Tibial nerve (tissue), 4 donors: ENCODE measurements around the gene ATP11A. TPM values are rescaled to one million over a fixed set of nuclear protein-coding genes. Genes with fewer than 3 reads are reported as not detected.
"Not testable (repeated sequence)": the region's sequence is repeated elsewhere in the genome, so short reads cannot be mapped to it uniquely, and the experiment has no call there.

Source experiments
- DNase-seq, 2 donors: peaks; one replicate each; pipeline ENCODE4 v3.0.0-alpha.2; 2019; ENCODE audit warnings: low spot score in 2 of 2
- H3K27ac ChIP-seq, 4 donors: fragments of 200-600 bp; sonication (generic) in 3 of 4; one replicate each; pipeline ENCODE4 v1.5.1; 2017 to 2019; ENCODE audit warnings: mild to moderate bottlenecking in 1 of 4
- H3K27me3 ChIP-seq, 2 donors: fragments of 200-600 bp; sonication (generic) in 1 of 2; one replicate each; pipeline versions ENCODE4 v1.5.1 to v1.6.0; 2017 to 2019
- H3K36me3 ChIP-seq, 3 donors: fragments of 200-600 bp; sonication (generic); one replicate each; pipeline ENCODE4 v1.5.1; 2018 to 2019
- H3K4me1 ChIP-seq, 4 donors: fragments of 200-600 bp; sonication (generic) in 3 of 4; one replicate each; pipeline ENCODE4 v1.5.1; 2017 to 2019
- H3K4me3 ChIP-seq, 4 donors: fragments of 200-600 bp; sonication (generic) in 3 of 4; one replicate each; pipeline ENCODE4 v1.5.1; 2017 to 2019; ENCODE audit warnings: mild to moderate bottlenecking in 1 of 4, moderate library complexity in 1 of 4
- H3K9me3 ChIP-seq, 4 donors: fragments of 200-600 bp; sonication (generic) in 3 of 4; one replicate each; pipeline ENCODE4 v1.5.1; 2017 to 2019
- EP300 ChIP-seq, 2 donors: sonication (generic); formaldehyde crosslinking; IDR thresholded peaks; one replicate each; pipeline ENCODE4 v1.6.1; 2017; ENCODE audit warnings: antibody characterized with exemption in 2 of 2, mild to moderate bottlenecking in 1 of 2
- POLR2A ChIP-seq, 2 donors: fragments of 450-650 bp; IDR thresholded peaks; one replicate each; pipeline ENCODE4 v1.6.1; 2017; ENCODE audit warnings: antibody characterized with exemption in 2 of 2, mild to moderate bottlenecking in 2 of 2, moderate library complexity in 2 of 2
- WGBS, 2 donors: methylation state at CpG; one replicate each; pipeline ENCODE4 v1.1.5; 2018; 5-methylcytosine and 5-hydroxymethylcytosine counted together
- total RNA-seq, 4 donors: library from RNA; depleted of rRNA; stranded (reverse); fragments of >200 nt; gene quantifications; one replicate each; pipeline ENCODE4 v1.1.0, GENCODE V29; 2016
- TF ChIP-seq, protein P1 (sequence below), 5 experiments: fragments of 200-600 bp in 3 of 5; fragments of 450-650 bp in 2 of 5; sonication (generic) in 3 of 5; IDR thresholded peaks; one replicate each; pipeline ENCODE4 v1.5.1; 2016 to 2019; ENCODE audit warnings: antibody characterized with exemption in 5 of 5, mild to moderate bottlenecking in 3 of 5, moderate library complexity in 2 of 5

The ATP11A gene
- total RNA-seq, 4 donors from 2014 or later = 24.7 to 61.5 (median 35.0) TPM

DNA sequence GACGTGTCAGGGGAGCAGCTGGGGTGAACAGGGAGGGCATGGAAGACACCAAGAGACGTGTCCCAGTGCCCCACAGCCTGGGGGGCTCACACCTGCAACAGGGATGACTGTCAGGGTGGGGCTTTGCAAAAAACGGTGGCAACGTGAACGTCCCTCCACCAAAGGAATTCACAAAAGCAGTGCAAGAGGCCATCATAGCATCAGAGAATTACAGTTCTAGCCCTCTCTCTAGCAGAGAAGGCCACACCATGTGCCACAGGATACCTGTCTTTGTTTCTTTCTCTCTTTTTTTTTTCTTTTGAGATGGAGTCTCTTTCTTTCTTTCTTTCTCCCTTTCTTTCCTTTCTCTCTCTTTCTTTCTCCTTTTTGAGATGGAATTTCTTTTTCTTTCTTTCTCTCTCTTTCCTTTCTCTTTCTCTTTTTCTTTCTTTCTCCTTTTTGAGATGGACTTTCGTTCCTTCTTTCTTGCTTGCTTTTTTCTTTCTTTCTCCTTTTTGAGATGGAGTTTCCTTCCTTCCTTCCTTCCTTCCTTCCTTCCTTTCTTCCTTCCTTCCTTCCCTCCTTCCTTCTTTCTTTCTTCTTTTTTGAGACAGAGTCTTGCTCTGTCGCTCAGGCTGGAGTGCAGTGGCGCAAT lies 17.1 kb upstream of the ATP11A start:
- H3K9me3 ChIP-seq = no peaks in the 10 kb centered on the region
- H3K27me3 ChIP-seq = peaks cover 0 to 11% of the 10 kb centered on the region in 2 donors
- WGBS, 2 donors = 75% methylated on average over 8 of the region's 8 CpGs
- DNase-seq = no peak
- H3K4me3 ChIP-seq = no peak overlapping the region
- no peaks in the 10 kb centered on the region for H3K36me3 ChIP-seq
- no peak overlapping the region for H3K27ac ChIP-seq
- no peaks in the 10 kb centered on the region for H3K4me1 ChIP-seq
- TF ChIP-seq POLR2A (IDR thresholded peaks at IDR 0.05) (no peak), EP300 (IDR thresholded peaks at IDR 0.05) (no peak)
- TF ChIP-seq, protein P1, sequence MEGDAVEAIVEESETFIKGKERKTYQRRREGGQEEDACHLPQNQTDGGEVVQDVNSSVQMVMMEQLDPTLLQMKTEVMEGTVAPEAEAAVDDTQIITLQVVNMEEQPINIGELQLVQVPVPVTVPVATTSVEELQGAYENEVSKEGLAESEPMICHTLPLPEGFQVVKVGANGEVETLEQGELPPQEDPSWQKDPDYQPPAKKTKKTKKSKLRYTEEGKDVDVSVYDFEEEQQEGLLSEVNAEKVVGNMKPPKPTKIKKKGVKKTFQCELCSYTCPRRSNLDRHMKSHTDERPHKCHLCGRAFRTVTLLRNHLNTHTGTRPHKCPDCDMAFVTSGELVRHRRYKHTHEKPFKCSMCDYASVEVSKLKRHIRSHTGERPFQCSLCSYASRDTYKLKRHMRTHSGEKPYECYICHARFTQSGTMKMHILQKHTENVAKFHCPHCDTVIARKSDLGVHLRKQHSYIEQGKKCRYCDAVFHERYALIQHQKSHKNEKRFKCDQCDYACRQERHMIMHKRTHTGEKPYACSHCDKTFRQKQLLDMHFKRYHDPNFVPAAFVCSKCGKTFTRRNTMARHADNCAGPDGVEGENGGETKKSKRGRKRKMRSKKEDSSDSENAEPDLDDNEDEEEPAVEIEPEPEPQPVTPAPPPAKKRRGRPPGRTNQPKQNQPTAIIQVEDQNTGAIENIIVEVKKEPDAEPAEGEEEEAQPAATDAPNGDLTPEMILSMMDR (IDR thresholded peaks at IDR 0.05) = no peak

DNA sequence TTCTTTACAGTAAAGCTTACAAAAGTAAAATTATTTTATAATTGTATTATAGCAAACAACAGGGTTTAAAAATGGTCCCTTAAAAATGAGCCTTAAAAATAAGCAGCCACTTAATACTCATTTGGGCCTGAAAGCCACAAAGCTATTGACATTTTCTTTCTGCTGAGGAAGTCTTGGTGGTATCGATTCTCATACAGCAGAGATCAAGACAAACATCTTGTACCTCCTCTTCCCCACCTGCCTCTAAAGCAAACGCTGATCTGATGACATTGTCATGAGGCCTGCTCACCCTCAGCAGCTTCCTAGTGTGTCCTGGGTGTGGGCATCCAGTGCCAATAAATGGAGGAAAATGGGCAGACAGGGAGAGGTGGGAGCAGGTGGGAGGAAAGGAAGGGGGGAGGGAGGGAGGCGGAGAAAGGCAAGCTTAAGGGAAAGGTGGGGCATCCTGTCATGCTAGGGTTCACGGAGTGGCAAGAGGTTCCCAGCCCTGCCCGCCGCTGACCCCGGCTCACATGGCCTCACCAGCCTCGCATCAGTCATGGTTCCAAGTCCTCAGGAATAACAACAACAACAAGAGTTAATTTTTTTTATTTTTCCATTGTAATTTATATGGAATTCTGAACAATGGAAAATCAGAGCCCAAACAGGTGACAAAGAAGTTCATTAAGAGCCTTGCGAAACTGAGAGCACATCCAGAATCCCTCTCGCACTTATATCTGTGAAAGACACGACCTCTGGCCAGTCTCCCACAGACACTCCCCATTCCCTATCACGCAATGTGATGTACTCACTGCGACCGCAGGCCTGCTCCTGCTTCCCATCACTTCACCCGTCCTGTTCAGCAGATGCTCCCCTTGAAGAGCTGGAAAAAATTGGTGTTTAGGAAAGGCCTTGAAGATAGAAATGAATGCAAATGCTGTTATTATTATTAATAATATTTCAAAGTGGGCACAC lies 15.1 kb upstream of the ATP11A start:
- no peak overlapping the region for H3K27ac ChIP-seq
- no peaks in the 10 kb centered on the region for H3K9me3 ChIP-seq
- DNase-seq = no peak
- H3K4me3 ChIP-seq = no peak overlapping the region
- H3K27me3 ChIP-seq = peaks cover 0 to 11% of the 10 kb centered on the region in 2 donors
- no peaks in the 10 kb centered on the region for H3K4me1 ChIP-seq
- 83% methylated on average over 15 of the region's 15 CpGs for WGBS, 2 donors
- no peak for TF ChIP-seq EP300 (IDR thresholded peaks at IDR 0.05)
- TF ChIP-seq POLR2A (IDR thresholded peaks at IDR 0.05) = no peak
- TF ChIP-seq, protein P1 (IDR thresholded peaks at IDR 0.05) = no peak
- H3K36me3 ChIP-seq = no peaks in the 10 kb centered on the region

DNA sequence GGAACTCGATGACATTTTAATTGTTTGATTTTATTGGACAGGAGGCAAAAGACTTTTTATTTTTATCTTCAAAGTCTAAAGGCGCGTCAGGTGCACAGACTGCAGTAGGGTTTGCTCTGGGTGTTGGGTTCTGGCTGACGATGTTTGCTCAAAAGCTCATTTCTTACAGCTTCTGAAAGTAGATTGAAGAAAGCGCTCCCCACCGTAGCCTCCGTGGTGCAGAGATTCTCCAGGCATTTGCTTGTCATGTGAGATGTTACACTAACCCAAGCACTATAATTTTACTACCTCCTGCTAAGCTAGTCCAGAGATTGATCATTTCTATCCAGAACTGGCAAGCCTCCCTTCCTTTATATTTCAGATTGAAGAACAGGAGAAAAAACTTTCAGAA lies 14.5 kb upstream of the ATP11A start:
- Histone ChIP-seq H3K36me3 (no peaks in the 10 kb centered on the region), H3K4me3 (no peak overlapping the region), H3K4me1 (no peaks in the 10 kb centered on the region), H3K27ac (no peak overlapping the region), H3K27me3 (peaks cover 0 to 11% of the 10 kb centered on the region in 2 donors), H3K9me3 (no peaks in the 10 kb centered on the region)
- WGBS, 2 donors = 81% methylated on average over 7 of the region's 7 CpGs
- no peak for TF ChIP-seq POLR2A (IDR thresholded peaks at IDR 0.05)
- no peak for TF ChIP-seq EP300 (IDR thresholded peaks at IDR 0.05)
- TF ChIP-seq, protein P1 (IDR thresholded peaks at IDR 0.05) = no peak
- no peak for DNase-seq

DNA sequence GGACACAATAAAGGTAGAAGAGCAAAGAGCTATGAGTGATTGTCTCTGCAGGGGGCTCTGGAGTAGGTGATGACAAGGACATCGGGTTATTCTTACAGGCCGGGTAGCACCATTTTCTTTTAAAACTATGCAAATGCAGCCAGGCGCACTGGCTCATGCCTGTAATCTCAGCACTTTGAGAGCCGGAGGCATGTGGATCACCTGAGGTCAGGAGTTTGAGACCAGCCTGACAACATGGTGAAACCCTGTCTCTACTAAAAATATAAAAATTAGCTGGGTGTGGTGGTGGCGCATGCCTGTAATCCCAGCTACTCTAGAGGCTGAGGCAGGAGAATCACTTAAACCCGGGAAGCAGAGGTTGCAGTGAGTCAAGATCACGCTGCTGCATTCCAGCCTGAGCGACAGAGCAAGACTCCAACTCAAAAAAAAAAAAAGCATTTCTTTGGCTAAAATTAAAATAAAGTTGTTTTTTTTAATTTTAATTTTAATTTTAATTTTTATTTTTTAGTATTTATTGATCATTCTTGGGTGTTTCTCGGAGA lies 12.3 kb upstream of the ATP11A start:
- DNase-seq, H3K4me1 ChIP-seq: not testable (repeated sequence)

DNA sequence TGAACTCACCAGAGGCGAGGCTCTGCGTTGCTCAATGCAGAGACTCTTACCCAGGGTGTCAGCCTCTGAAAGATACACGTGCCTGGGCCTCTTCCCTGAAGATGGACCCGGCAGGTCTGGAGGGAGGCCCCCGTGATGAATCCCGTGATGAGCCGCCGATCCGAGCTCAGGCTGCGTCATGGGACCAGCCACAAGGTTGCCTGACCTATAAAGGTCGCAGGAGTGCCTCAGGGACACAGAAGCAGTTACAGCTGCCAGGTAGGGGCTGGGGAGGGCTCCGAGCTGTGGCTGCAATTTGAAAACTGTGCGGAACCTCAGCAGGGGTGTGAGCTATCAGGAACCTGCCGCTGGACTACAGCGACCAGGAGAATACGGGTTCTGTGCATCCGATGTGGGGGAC lies 10.5 kb upstream of the ATP11A start:
- Histone ChIP-seq H3K9me3 (no peaks in the 10 kb centered on the region), H3K27me3 (no peaks in the 10 kb centered on the region), H3K36me3 (no peaks in the 10 kb centered on the region), H3K4me1 (no peaks in the 10 kb centered on the region), H3K27ac (no peak overlapping the region), H3K4me3 (no peak overlapping the region)
- WGBS, 2 donors = 93 to 94% methylated on average over 11 to 17 of the region's 17 CpGs
- TF ChIP-seq, protein P1 (IDR thresholded peaks at IDR 0.05) = no peak
- TF ChIP-seq EP300 (IDR thresholded peaks at IDR 0.05) (no peak), POLR2A (IDR thresholded peaks at IDR 0.05) (no peak)
- no peak for DNase-seq

More for the DNA sequence above, 12.3 kb upstream of the ATP11A start:
- H3K27ac ChIP-seq, H3K4me3 ChIP-seq, H3K9me3 ChIP-seq, H3K36me3 ChIP-seq, H3K27me3 ChIP-seq: not testable (repeated sequence)
- 75 to 81% methylated on average over 9 of the region's 9 CpGs for WGBS, 2 donors
